Measurements from ENCODE around the gene ZFTA.

DNA sequence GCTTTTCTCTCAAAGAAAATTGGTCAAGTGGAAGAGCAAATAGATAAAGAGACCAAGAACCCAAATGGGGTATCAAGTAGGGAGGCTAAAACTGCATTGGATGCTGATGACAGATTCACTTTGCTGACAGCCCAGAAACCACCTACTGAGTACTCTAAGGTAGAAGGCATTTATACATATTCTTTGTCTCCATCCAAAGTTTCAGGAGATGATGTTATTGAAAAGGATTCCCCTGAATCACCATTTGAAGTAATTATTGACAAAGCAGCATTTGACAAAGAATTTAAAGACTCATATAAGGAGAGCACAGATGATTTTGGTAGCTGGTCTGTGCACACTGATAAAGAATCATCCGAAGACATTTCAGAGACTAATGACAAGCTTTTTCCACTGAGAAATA lies 49.6 kb downstream of the ZFTA start:
- no peak for TF ChIP-seq POLR2A (IDR thresholded peaks at IDR 0.05)
- TF ChIP-seq CTCF (IDR thresholded peaks at IDR 0.05), result no peak

Measured in right lobe of liver (tissue), 4 donors.